H9 (cell line): ENCODE data around the gene CLCNKA. TPM values are rescaled to one million over a fixed set of nuclear protein-coding genes. Genes with fewer than 3 reads are reported as not detected.
A peak's percentile ranks its signal among the peaks of the same experiment; 100 is the strongest.

ENCODE experiments used
- DNase-seq: peaks from one replicate; pipeline ENCODE4 v3.0.0-alpha.2; 2017
- H2AFZ ChIP-seq: one replicate; pipeline ENCODE4 v1.6.1; 2013; ENCODE audit warnings: mild to moderate bottlenecking, low read length, control low read depth, moderate library complexity
- H2AK5ac ChIP-seq: 2 replicates; pipeline ENCODE4 v1.6.1; 2013; ENCODE audit warnings: low read length, control low read depth, mixed read lengths; ENCODE audit not compliant: insufficient read length
- H2BK120ac ChIP-seq: one replicate; pipeline ENCODE4 v1.6.1; 2013; ENCODE audit warnings: low read depth, mild to moderate bottlenecking, low read length, control low read depth, inconsistent platforms; ENCODE audit not compliant: poor library complexity, severe bottlenecking
- H2BK12ac ChIP-seq: 2 replicates; pipeline ENCODE4 v1.6.1; 2013; ENCODE audit warnings: low read length, control low read depth, mixed read lengths, low read depth; ENCODE audit not compliant: insufficient read length
- H2BK15ac ChIP-seq: 2 replicates; pipeline ENCODE4 v1.6.1; 2013; ENCODE audit warnings: low read depth, low read length, control low read depth
- H2BK20ac ChIP-seq: one replicate; pipeline ENCODE4 v1.6.1; 2013; ENCODE audit warnings: low read depth, mild to moderate bottlenecking, low read length, control low read depth, inconsistent platforms; ENCODE audit not compliant: poor library complexity, severe bottlenecking
- H2BK5ac ChIP-seq: 2 replicates; pipeline ENCODE4 v1.6.1; 2013; ENCODE audit warnings: low read length, control low read depth, mixed read lengths; ENCODE audit not compliant: insufficient read length
- H3K14ac ChIP-seq: 2 replicates; pipeline ENCODE4 v1.6.1; 2013; ENCODE audit warnings: low read length, control low read depth; ENCODE audit not compliant: insufficient read depth
- H3K18ac ChIP-seq: 2 replicates; pipeline ENCODE4 v1.6.1; 2013; ENCODE audit warnings: low read depth, mild to moderate bottlenecking, mixed read lengths, low read length, control low read depth; ENCODE audit not compliant: insufficient read length
- H3K23ac ChIP-seq: 2 replicates; pipeline ENCODE4 v1.6.1; 2013; ENCODE audit warnings: low read length, control low read depth, mixed read lengths, low read depth; ENCODE audit not compliant: insufficient read length
- H3K23me2 ChIP-seq: 2 replicates; pipeline ENCODE4 v1.6.1; 2013; ENCODE audit warnings: low read depth, mild to moderate bottlenecking, mixed read lengths, low read length, control low read depth; ENCODE audit not compliant: insufficient read length, poor library complexity, severe bottlenecking
- H3K27ac ChIP-seq: 2 replicates; pipeline ENCODE4 v1.5.1; 2013; ENCODE audit warnings: low read length, control low read depth, mixed read lengths, low read depth; ENCODE audit not compliant: insufficient read length
- H3K27me3 ChIP-seq: 2 replicates; pipeline ENCODE4 v1.6.1; 2013; ENCODE audit warnings: low read length, control low read depth, inconsistent platforms; ENCODE audit not compliant: insufficient read depth
- H3K4ac ChIP-seq: 2 replicates; pipeline ENCODE4 v1.6.1; 2013; ENCODE audit warnings: low read depth, mild to moderate bottlenecking, control low read depth, inconsistent platforms, low read length, moderate library complexity
- H3K4me1 ChIP-seq: 2 replicates; pipeline ENCODE4 v1.6.1; 2013; ENCODE audit warnings: low read length, control low read depth, inconsistent platforms; ENCODE audit not compliant: insufficient read depth
- H3K4me2 ChIP-seq: 2 replicates; pipeline ENCODE4 v1.6.1; 2013; ENCODE audit warnings: low read length, control low read depth, mixed read lengths; ENCODE audit not compliant: insufficient read length, insufficient read depth
- H3K56ac ChIP-seq: 2 replicates; pipeline ENCODE4 v1.6.1; 2013; ENCODE audit warnings: low read depth, mild to moderate bottlenecking, mixed read lengths, low read length, control low read depth; ENCODE audit not compliant: insufficient read length
- H3K79me1 ChIP-seq: 2 replicates; pipeline ENCODE4 v1.6.1; 2013; ENCODE audit warnings: low read depth, mild to moderate bottlenecking, moderate library complexity, low read length, control low read depth, inconsistent platforms; ENCODE audit not compliant: insufficient read depth, poor library complexity, severe bottlenecking
- H3K79me2 ChIP-seq: 2 replicates; pipeline ENCODE4 v1.6.1; 2013; ENCODE audit warnings: low read length, control low read depth, inconsistent platforms; ENCODE audit not compliant: insufficient read depth
- H3K9ac ChIP-seq: 2 replicates; pipeline ENCODE4 v1.6.1; 2013; ENCODE audit warnings: low read length, control low read depth, mixed read lengths; ENCODE audit not compliant: insufficient read length; ENCODE audit errors: extremely low read depth
- H3K9me3 ChIP-seq: one replicate; pipeline ENCODE4 v1.6.1; 2013; ENCODE audit warnings: low read depth, low read length, inconsistent platforms; ENCODE audit not compliant: control insufficient read depth
- H3T11ph ChIP-seq: one replicate; pipeline ENCODE4 v1.6.1; 2013; ENCODE audit warnings: mild to moderate bottlenecking, low read length, control low read depth, inconsistent platforms
- H4K20me1 ChIP-seq: one replicate; pipeline ENCODE4 v1.6.1; 2013; ENCODE audit not compliant: control insufficient read depth, insufficient read length, insufficient read depth
- H4K5ac ChIP-seq: 2 replicates; pipeline ENCODE4 v1.6.1; 2013; ENCODE audit warnings: low read depth, mild to moderate bottlenecking, mixed read lengths, low read length, control low read depth; ENCODE audit not compliant: insufficient read length
- H4K8ac ChIP-seq: replicated peaks from 2 replicates; pipeline ENCODE4 v1.6.1; 2013; ENCODE audit warnings: low read length, control low read depth, mixed read lengths, low read depth; ENCODE audit not compliant: insufficient read length
- H4K91ac ChIP-seq: 2 replicates; pipeline ENCODE4 v1.6.1; 2013; ENCODE audit warnings: low read depth, mild to moderate bottlenecking, moderate library complexity, mixed read lengths, low read length, control low read depth; ENCODE audit not compliant: insufficient read length
- H3K27ac Mint-ChIP-seq, 3 experiments: 2 replicates in 2 of 3; 3 replicates in 1 of 3; pipeline ENCODE4 v1.8.0; 2020 to 2021; ENCODE audit warnings: mixed read lengths in 3 of 3, mild to moderate bottlenecking in 1 of 3, moderate library complexity in 1 of 3
- H3K27me3 Mint-ChIP-seq: 2 replicates; pipeline ENCODE4 v1.8.0; 2021; ENCODE audit warnings: low read depth, mild to moderate bottlenecking, moderate library complexity, mixed read lengths
- H3K36me3 Mint-ChIP-seq, 3 experiments: 2 replicates in 2 of 3; 3 replicates in 1 of 3; pipeline ENCODE4 v1.8.0; 2020 to 2021; ENCODE audit warnings: low read depth in 3 of 3, mixed read lengths in 3 of 3; ENCODE audit not compliant: insufficient read depth in 1 of 3
- H3K4me1 Mint-ChIP-seq, 2 experiments: 2 replicates each; pipeline ENCODE4 v1.8.0; 2020; ENCODE audit warnings: mixed read lengths in 2 of 2
- H3K4me3 Mint-ChIP-seq, 2 experiments: 2 replicates in 1 of 2; 3 replicates in 1 of 2; pipeline ENCODE4 v1.8.0; 2020 to 2021; ENCODE audit warnings: mild to moderate bottlenecking in 2 of 2, mixed read lengths in 2 of 2, moderate library complexity in 1 of 2
- H3K9me3 Mint-ChIP-seq, 2 experiments: 2 replicates in 1 of 2; 3 replicates in 1 of 2; pipeline ENCODE4 v1.8.0; 2020; ENCODE audit warnings: mild to moderate bottlenecking in 2 of 2, mixed read lengths in 2 of 2, moderate library complexity in 1 of 2
- WGBS: extraction: QIAGEN DNeasy Blood & Tissue Kit; methylation state at CpG from one replicate; pipeline ENCODE4 v1.1.7; 2013; ENCODE audit warnings: missing lambda C conversion rate, low lambda C conversion rate, mixed read lengths; ENCODE audit not compliant: insufficient read length; ENCODE audit errors: extremely low coverage; 5-methylcytosine and 5-hydroxymethylcytosine counted together
- total RNA-seq: library from RNA; stranded (reverse); gene quantifications from 2 replicates; pipeline ENCODE4 v1.2.1, GENCODE V29; 2021
- TF ChIP-seq, protein P1 (sequence below): fragments of 200-600 bp; sonication (generic); conservative IDR thresholded peaks from 3 replicates; pipeline ENCODE4 v1.8.0; 2021; ENCODE audit warnings: antibody characterized with exemption, mild to moderate bottlenecking

CLCNKA gene
- total RNA-seq, 1 experiment from 2014 or later, result 0.98 TPM

DNA sequence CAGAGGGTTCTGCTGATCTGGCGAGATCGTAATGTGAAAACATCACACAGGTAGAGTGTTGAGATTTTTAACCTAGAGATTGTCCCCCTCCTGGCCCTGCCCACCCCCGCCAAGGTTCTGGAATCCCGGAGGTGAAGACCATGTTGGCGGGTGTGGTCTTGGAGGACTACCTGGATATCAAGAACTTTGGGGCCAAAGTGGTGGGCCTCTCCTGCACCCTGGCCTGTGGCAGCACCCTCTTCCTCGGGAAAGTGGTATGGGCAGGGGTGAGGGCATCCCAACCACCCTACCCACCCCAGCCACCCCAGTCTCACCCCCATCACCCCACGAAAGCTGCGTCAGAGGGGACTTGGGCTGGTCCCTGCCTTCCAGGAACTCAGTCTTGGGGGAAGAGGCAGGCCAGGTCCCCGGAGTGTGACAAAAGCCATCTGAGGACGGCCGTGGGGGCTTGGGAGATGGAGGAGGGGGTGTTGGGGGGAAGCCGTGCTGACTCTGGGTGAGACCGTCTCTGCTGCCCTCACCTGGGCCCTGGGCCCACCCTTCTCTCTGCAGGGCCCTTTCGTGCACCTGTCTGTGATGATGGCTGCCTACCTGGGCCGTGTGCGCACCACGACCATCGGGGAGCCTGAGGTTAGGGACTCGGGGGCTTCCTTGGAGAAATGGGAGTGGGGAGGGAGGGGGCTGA is 26.1 kb downstream of the CLCNKA start:
- Mint-ChIP-seq H3K4me1 (peaks cover 10 to 26% of the 10 kb centered on the region in 2 experiments), H3K27me3 (peaks cover 20% of the 10 kb centered on the region), H3K27ac (no peak overlapping the region), H3K4me3 (peak overlapping the region; percentile 50 to 63; a peak in 4 of 5 replicates), H3K36me3 (no peaks in the 10 kb centered on the region), H3K9me3 (no peaks in the 10 kb centered on the region)
- no peaks in the 10 kb centered on the region for H4K20me1 ChIP-seq
- H3K4ac ChIP-seq, result no peak overlapping the region
- peak; percentile 56 for DNase-seq
- no peak overlapping the region for H2BK15ac ChIP-seq
- H3K18ac ChIP-seq, result no peak overlapping the region
- no peak overlapping the region for H3K14ac ChIP-seq
- H2BK12ac ChIP-seq, result no peak overlapping the region
- H3K4me2 ChIP-seq, result peak overlapping the region; percentile 64
- TF ChIP-seq, protein P1, sequence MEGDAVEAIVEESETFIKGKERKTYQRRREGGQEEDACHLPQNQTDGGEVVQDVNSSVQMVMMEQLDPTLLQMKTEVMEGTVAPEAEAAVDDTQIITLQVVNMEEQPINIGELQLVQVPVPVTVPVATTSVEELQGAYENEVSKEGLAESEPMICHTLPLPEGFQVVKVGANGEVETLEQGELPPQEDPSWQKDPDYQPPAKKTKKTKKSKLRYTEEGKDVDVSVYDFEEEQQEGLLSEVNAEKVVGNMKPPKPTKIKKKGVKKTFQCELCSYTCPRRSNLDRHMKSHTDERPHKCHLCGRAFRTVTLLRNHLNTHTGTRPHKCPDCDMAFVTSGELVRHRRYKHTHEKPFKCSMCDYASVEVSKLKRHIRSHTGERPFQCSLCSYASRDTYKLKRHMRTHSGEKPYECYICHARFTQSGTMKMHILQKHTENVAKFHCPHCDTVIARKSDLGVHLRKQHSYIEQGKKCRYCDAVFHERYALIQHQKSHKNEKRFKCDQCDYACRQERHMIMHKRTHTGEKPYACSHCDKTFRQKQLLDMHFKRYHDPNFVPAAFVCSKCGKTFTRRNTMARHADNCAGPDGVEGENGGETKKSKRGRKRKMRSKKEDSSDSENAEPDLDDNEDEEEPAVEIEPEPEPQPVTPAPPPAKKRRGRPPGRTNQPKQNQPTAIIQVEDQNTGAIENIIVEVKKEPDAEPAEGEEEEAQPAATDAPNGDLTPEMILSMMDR, result no peak
- H4K5ac ChIP-seq, result no peak overlapping the region
- H3K23me2 ChIP-seq, result no peaks in the 10 kb centered on the region
- no peak overlapping the region for H2AFZ ChIP-seq
- no CpG with 5 or more reads among the region's 19 CpGs for WGBS
- no peaks in the 10 kb centered on the region for H3K27me3 ChIP-seq
- no peak overlapping the region for H3T11ph ChIP-seq
- no peak overlapping the region for H2BK120ac ChIP-seq
- H4K91ac ChIP-seq, result no peak overlapping the region
- H3K23ac ChIP-seq, result no peak overlapping the region
- H3K56ac ChIP-seq, result no peak overlapping the region
- H3K79me2 ChIP-seq, result no peaks in the 10 kb centered on the region
- H3K9me3 ChIP-seq, result no peaks in the 10 kb centered on the region
- no peak overlapping the region for H3K9ac ChIP-seq
- no peak overlapping the region for H3K27ac ChIP-seq
- H4K8ac ChIP-seq, result no peak overlapping the region
- no peak overlapping the region for H2AK5ac ChIP-seq
- H3K79me1 ChIP-seq, result no peaks in the 10 kb centered on the region
- H2BK5ac ChIP-seq, result no peak overlapping the region
- no peaks in the 10 kb centered on the region; the same call in 1 of the 2 replicates for H3K4me1 ChIP-seq
- H2BK20ac ChIP-seq, result no peak overlapping the region
